CD4-positive, alpha-beta T cell treated with Interleukin-2 at 100 ng/mL for 4 hours (primary cell): Measurements from ENCODE around the gene FLVCR1.

Experiments
- DNase-seq: peaks from one replicate; pipeline ENCODE4 v3.0.0-alpha.2; 2020; ENCODE audit warnings: low spot score

Gene FLVCR1

DNA sequence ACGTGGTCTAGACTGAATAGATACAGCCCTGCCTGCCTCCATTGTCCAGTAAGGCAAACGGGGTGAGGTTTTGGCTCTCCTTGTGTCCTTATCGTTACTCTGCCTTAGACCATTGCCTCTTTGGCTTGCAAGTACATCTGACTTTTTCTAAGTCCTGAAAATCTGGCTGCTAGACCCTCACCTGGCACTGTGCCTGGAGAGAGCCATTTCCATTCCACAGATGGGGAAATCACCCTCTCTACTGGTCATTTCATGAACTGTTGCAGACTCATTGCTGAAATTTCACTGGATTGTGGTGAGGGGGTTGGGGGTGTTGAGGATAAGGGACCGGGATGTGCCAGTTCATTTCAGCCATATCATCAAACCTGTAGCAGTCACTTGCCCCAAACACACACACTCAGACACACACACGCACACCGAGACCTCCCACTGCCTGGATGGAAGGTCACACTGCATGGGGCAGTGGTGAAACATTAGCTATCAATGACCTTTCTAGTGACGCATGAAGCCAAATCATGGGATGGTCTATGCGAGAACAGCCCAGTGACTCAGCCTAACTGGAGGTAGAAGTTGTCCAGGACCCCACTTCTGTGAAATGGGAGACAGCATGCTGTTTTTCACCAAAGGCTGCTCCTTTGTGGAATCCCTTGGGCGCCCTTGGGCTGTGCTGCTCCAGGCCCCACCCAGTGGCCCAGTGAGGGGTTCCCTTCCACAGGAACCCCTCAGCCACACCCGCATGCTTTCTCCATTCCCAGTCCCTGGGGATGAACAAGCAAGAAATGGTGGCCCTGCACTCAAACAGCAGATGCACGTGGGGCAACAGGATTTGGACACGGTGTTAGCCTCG, 57.4 kb downstream of the FLVCR1 start:
- no peak for DNase-seq

DNA sequence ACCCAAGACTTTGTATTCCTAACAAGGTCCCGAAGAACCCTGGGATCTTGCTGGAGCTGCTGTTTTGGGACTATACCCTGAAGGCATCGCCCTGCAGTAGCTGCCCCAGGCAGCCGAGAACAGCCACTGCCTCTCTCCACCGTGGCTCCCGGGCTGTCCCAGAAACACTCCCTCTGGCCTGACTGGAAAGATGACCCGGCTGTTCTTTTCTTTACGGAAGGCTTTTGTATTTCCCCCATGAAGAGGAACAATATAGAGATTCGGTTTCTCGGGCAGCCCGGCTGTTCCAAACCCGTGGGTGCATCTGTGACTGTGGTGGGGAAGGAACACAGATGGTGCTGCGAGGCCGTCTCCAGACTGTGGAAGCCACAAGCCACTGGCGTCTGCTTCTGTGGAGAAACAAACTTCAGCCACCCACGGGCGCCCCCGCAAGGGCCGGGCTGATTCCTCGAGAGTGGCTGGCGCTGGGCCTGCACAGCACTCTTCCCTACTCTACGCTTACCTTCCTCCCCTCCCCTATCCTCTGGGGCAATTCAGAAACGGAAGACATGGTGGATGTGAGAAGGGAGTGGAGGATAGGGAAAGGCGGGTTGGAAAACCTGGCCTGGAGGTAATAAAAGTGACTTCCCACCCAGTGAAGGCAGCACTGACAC, 58.5 kb downstream of the FLVCR1 start:
- no peak for DNase-seq

DNA sequence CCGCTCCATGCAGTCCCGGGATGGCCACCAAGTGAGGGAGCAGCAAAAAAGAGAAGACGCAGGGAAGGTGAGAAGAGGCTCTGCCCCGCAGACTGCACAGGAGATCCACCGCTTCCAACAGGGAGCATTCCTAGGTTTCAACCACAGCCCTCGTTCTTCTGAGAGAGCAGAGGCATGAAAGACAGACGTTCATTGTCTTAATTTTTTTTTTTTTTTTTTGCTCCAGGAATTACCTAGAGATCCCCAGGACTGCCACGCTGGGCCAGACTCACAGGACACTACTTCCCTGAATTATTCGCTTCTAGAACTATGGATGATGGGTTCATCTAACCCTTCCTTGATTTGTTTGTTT, 59.0 kb downstream of the FLVCR1 start:
- DNase-seq = no peak

DNA sequence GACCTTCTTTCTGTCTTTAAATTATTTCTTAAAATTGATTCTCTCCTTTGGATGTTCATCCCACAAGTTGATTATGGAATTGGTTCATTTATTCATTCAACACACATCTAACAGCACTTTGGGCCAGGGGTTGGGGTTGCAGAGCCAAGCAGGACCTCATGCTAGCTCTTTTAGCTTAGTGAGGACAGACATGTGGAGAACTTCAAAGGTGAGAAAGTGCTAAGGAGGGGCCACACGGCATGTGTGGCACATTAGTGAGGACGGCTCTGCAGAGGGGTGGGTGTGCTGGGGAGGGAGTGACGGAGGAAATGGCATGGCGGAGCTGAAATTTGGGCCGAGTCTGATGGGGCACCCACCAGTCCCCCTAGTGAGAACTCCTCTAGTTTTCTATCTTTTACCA, 59.8 kb downstream of the FLVCR1 start:
- DNase-seq = no peak

DNA sequence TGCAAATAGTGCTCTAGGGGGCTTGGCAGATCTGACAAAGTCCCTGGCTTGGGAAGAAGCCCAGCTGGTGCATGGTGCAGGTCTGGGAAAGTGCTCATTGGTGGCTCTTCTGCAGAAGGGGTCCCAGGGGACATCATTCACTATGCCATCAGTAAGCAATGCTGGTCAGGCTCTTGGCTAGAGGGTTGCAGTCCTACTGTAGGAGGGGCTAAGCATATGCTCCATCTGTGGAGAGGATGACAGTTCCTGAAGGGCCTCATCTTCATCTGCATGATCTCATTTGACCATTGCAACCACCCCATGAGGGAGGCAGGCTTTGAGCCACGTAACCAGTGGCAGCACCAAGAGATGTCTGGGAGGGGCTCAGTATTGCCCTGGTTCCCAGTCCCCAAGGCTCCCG, 60.7 kb downstream of the FLVCR1 start:
- no peak for DNase-seq

DNA sequence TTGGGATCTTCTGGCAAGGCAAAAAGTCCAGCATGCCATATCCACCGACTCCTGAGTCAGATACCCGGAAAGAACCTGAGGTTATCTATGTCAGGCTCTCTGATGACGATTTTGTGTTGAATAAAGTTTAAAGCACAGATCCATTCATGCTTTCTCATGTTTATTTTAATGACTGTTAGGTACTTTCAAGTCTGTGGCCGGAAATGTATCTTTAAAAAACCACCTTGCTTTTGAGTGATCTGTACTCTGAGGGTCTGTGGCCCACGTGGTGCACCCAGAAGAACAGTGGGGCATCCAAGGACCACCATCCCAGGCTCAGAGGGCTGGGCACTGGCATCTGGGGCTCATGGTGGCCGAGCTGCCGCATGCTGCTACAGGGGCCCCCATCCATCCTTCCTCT, 62.2 kb downstream of the FLVCR1 start:
- no peak for DNase-seq

DNA sequence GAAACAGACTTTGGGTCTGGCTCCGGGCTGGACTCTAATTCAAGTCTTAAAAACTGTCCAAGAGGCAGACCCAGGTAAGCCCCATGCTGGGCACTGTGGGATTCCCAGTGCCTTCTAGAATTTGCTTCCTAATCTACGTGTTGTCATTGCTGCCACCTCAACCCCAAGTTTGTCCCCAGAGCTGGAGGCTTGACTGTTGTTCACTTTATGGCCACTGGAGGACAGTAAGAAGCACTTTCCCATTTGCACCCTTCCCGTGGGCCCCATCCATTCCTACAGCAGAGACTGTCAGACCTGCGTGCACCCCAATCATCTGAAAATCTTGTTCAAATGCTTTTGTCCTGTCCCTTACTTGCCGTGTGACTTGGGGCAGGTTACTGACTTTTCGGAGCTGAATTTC, 62.8 kb downstream of the FLVCR1 start:
- DNase-seq = no peak

DNA sequence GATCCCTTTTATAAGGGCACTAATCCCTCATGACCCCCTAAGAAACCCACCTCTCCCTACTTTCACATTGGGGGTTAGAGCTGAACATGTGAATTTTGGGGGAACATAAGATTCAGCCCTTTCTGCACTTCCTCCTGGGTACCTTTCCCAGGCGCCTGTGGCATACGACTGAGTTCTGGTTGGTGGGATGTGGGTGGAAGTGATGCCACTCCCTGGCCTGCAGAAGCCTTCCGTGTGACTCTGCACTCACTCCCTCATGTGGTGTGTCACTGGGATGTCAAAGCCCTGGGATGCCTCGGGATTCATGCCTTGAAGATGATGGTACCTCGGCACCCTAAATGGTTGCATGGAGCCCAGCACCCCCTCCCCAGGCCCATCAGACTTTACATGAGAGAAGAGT, 63.9 kb downstream of the FLVCR1 start:
- no peak for DNase-seq

DNA sequence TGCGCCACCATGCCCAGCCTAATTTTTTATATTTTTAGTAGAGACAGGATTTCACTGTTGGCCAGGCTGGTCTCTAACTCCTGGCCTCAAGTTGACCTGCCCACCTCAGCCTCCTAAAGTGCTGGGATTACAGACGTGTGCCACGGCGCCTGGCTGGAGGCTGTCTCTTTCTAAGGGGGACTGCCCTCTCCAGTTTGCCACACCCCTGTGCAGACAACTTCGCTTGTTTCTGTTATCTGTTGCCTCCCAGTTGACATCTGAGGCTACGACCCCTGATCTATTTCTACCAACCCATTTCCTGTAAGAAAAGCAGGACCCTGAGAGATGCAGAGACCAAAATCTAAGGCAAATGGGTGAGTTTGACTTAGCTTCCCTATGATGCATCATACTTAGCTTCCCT, 68.3 kb downstream of the FLVCR1 start:
- DNase-seq = no peak

DNA sequence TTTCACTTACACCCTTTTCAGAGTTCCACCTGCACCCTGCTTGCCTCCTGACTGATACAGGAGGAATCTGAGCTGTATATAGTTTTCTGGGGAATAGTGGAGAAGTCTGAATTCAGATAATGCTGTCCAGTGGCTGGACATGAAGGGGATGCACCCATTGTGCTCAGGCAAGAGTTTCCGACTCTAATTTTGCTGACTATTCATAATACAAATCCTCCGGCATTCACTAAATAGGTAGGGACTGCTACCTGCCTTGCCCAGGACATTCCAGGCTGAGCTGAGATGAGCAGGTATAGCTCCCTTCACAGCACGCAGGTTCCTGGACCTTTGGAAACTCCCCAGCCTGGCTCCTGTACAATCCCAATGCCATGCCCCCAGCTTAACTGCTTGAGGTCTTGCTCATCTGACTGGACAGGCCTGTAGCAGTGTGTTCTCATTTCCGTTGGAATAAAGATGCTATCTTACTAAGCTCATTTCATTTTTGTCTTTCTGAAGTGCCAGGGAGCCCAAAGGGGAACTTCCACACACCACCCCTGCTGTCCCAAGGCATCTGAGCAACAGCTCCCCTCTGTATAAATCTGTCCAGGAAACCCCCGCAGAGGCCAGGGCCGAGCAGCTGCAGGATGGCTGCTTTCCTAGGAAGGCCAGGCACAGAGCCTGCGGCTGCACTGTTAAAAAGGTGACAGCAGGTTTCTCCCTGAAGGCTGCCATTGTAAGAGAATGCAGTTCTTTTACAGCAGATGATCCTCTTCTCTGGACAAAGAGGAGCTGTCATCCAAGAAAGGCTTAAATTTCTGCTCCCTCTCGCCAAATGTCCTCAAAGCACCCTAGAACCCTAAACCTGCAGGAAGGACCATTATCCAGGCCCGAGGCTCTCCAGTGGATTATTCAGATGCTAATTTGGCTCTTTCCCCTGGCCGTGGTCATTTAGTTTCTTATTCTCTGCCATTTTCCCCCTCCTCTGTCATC, 70.5 kb downstream of the FLVCR1 start:
- DNase-seq = no peak

DNA sequence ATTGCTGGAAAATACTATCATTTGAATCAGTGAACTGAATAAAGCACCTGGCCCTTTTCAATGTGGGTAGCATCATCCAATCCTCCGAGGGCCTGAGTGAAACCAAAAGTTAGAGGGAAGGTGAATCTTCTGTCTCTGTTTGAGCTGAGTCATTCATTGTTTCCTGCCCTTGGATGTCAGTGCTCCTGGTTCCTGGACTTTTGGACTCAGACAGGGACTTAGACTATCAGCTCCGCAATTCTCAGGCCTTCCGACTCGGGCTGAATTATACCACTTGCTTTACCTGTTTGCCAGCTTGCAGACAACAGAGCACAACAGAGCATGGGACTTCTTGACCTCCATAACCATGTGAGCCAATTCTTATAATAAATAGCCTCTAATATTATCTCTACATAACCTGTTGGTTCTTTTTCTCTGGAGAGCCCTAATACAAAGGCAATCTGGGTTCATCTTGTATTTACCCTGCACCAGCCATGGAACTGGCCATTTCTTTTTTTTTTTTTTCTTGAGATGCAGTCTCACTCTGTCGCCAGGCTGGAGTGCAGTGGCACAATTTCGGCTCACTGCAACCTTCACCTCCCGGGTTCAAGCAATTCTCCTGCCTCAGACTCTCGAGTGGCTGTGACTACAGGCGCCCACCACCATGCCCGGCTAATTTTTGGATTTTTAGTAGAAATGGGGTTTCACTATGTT, 73.1 kb downstream of the FLVCR1 start:
- no peak for DNase-seq

DNA sequence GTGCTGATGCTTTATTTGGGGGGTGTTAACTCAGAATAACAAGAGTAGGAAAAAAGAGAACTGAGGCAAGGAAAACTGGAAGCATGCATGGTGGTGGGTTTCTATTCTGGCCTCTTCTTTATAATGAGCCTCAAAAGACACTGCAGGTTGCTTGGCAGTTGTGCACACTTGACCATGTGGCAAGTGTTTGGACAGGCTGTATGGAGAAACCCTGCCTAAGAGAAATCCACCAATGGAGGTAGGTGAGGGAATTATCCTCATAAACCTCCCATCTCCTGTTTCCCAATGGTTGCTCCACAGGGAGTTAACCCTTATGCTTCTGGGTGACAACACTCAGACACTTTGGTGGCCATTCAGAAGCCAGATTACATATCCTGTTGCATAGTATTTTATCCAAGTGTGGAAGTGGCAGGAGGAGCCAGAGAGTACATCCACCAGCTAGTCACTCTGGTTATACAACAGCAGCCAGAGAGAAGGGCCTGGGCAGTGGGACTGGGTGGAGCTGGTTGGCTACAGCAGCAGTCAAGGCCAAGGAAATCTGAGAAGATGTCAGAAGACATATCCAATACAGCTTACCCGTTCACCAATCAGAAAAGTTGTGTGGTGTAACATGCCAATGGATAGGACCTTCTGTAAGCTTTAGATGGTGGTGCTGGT, 75.9 kb downstream of the FLVCR1 start:
- no peak for DNase-seq

DNA sequence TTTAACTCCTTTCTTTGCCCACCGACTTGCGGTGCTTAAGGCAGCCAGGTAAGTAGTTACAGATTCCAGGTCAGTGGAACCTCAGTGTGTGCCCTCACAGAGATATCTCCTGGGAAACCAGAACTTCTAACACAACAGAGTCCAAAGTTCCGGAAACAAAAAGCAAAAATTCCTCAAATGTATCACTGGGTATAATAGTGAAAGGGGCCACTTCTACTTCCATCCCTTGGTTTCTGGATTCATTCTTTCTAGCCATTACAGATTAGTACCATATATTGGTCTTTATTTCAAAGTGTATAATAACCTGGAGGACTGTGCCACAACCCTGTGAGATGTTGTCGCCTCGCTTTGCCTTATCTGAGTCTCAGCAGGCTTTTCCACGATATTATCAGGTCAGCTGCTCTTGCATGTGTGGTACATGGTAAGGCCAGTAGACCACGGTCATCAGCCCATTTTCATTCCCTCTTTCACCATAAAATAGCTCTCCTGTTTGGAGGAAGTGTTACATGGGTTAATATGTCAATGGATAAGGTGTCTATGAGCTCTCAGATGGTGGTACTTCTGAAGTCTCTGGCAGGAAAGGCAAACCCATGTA, 77.4 kb downstream of the FLVCR1 start:
- no peak for DNase-seq

DNA sequence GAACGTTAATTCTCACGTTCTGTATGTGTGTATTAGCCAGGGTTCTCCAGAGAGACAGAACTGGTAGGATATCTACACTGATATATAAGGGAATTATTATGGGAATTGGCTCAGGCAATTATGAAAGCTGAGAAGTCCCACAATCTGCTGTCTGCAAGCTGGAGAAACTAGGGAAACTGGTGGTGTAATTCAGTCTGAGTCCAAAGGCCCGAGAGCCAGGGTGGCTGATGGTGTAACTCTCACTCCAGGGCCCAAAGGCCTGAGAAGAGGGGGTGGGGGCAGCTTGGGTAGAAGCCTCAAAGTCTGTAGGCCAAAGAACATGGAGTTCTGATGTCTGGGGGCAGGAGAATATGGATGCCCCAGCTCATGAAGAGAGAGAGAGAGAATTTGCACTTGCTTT, 79.0 kb downstream of the FLVCR1 start:
- DNase-seq = no peak

DNA sequence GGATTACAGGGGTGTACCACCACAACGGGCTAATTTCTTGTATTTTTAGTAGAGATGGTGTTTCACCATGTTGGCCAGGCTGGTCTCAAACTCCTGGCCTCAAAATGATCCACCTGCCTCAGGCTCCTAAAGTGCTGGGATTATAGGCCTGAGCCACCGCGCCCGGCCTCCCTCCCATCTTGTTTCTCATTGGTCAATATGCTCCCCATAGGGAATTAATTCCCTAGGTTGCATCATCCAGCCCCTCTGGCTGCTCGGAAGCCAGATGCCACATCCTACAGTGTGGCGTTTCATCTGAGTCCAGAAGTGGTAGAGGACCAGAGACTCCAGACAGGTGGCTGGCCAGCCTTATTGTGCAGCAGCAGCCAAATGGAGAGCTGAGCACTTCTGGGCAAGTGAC, 80.8 kb downstream of the FLVCR1 start:
- no peak for DNase-seq

DNA sequence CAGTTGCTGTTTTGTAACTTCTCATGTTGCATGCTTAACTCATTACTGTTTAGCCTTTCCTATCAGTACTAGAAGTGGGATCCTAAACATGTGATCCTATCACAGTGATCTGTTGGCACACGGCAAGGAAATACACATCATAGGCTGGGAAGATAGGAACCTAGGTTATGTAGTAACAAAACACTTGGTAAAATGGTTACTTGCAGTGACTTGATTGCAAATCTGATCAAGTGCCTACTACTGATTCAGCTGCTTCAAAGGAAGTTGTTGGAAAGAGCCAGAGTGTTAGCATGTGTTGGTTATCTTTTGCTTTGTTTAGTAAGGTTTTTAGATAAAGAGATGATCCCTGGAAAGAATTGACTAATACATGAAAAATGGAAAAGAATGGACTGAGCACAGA, 83.4 kb downstream of the FLVCR1 start:
- DNase-seq = no peak

DNA sequence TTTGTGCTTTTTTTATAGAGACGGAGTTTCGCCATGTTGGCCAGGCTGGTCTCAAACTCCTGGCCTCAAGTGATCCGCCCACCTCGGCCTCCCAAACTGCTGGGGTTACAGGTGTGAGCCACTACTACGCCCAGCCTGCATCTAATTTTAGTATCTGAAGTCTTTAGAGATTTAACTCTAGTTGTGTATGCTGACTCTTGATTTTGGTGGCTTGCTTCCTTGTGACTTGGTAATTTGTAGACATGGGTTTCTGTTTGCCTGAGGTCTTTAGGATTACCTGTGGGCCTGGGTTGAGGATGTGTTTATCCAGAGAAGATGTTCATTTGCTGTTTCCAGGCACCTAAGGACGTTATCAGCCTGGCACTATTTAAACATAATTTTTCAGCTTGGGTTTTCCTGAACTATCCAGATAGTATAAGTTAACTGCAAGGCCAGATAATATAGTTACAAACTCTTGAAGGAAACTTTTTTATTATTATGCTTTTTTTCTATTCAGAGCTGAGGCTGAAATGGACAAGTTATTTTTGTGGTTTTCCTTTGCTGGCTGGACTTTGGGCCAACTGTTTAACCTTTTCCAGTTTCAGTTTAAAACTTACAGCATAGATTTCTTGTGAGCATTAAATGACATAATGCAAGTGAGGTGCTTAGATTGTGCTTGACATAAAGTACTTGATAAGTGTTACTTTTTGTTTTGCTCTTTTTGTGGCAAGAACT, 84.8 kb downstream of the FLVCR1 start:
- DNase-seq = no peak

DNA sequence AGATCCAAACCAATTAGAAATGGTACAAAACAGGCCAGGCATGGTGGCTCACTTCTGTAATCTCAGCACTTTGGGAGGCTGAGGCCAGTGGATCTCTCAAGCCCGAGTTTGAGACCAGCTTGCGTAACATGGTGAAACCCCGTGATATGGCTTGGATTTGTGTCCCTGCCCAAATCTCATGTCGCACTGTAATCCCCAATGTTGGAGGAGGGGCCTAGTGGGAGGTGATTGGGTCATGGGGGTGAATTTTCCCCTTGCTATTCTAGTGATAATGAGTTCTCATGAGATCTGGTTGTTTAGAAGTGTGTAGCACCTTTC, 85.3 kb downstream of the FLVCR1 start:
- DNase-seq = no peak

DNA sequence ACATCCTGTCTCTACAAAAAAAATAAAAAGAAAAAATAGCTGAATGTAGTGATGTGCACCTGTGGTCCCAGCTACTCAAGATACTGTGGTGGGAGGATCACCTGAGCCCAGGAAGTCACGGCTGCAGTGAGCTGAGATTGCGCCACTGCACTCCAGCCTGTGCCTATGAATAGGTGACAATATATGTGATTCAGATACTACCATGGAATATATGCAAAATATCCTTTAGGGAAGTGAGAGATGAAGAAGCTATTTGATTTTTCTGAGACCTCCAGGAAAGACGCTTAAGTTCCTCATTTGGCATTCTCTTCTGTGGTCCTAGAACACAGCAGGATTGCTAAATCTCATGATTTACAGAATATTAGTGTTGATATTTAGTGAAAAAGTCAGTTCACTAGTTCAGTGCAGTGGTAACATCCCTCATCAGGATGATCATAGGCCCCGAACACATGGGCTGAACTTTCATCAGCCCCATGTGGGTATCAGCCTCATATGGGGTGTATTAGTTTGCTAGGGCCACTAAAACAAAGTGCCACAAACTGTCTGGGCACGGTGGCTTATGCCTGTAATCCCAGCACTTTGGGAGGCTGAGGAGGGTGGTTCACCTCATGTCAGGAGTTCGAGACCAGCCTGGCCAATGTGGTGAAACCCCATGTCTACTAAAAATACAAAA, 86.3 kb downstream of the FLVCR1 start:
- DNase-seq = no peak

DNA sequence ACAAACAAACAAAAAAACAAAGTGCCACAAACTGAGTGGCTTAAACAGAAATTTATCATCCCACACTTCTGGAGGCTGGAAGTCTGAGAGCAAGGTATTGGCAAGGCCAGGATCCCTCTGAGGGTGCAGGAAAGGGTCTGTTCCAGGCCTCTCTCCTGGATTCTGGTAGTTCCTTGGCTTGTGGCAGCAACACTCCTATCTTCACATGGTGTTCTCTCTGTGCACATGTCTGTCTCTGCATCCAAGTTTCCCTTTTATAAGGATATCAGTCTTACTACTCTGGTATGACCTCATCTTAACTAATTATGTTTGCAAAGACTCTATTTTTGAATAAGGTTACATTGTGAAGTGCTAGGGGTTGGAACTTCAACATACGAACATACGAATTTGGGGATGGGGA, 87.0 kb downstream of the FLVCR1 start:
- DNase-seq = no peak
